SK-N-SH (cell line): ENCODE data around the gene MATN1. TPM values are rescaled to one million over a fixed set of nuclear protein-coding genes. Genes with fewer than 3 reads are reported as not detected.
"Not testable (repeated sequence)": the region's sequence is repeated elsewhere in the genome, so short reads cannot be mapped to it uniquely, and the experiment has no call there.

Experiments used
- CTCF ChIA-PET: fragments of 300-600, 350-600 bp; formaldehyde crosslinking; extraction: SDS; loops from one replicate; lab custom pipeline; 2021; lab: Yijun Ruan, JAX
- POLR2A ChIA-PET: fragments of 350-600 bp; sonication (Branson Sonifier 250); formaldehyde crosslinking; extraction: SDS; loops from one replicate; lab custom pipeline; 2020; ENCODE audit warnings: antibody characterized with exemption, inconsistent platforms; lab: Yijun Ruan, JAX
- DNase-seq: peaks from one replicate; pipeline ENCODE4 v3.0.0; 2012
- H2AFZ ChIP-seq: fragments of 200-600 bp; sonication (generic); 2 replicates; pipeline ENCODE4 v1.8.1; 2016; ENCODE audit warnings: antibody characterized with exemption, mild to moderate bottlenecking, low read depth
- H3F3A ChIP-seq: fragments of 200-600 bp; sonication (generic); replicated peaks from 2 replicates; pipeline ENCODE3; 2016; ENCODE audit warnings: antibody characterized with exemption, mild to moderate bottlenecking; ENCODE audit not compliant: insufficient read depth
- H3K27ac ChIP-seq, 2 experiments: fragments of 200-500 bp in 1 of 2; fragments of 200-600 bp in 1 of 2; sonication (Bioruptor generic) in 1 of 2; sonication (generic), shearing (Covaris generic) in 1 of 2; 2 replicates each; pipeline versions ENCODE4 v1.5.1 to v1.6.1; 2014 to 2016; ENCODE audit warnings: low read depth in 2 of 2, inconsistent platforms in 1 of 2, low read length in 1 of 2, mild to moderate bottlenecking in 1 of 2, mixed read lengths in 1 of 2
- H3K27me3 ChIP-seq: fragments of 200-600 bp; sonication (generic), shearing (Covaris generic); 2 replicates; pipeline ENCODE4 v1.6.1; 2016; ENCODE audit warnings: mixed run types; ENCODE audit not compliant: insufficient read depth
- H3K36me3 ChIP-seq, 2 experiments: fragments of 200-500 bp in 1 of 2; fragments of 200-600 bp in 1 of 2; sonication (Bioruptor generic) in 1 of 2; sonication (generic) in 1 of 2; replicated peaks in 1 of 2; 2 replicates each; pipeline versions ENCODE3 to v1.5.1; 2014 to 2016; ENCODE audit warnings: low read length in 1 of 2, mild to moderate bottlenecking in 1 of 2; ENCODE audit not compliant: insufficient read depth in 2 of 2, control insufficient read depth in 1 of 2
- H3K4me1 ChIP-seq, 2 experiments: fragments of 200-500 bp in 1 of 2; fragments of 200-600 bp in 1 of 2; sonication (Bioruptor generic) in 1 of 2; sonication (generic), shearing (Covaris generic) in 1 of 2; 2 replicates each; pipeline versions ENCODE4 v1.5.1 to v1.6.1; 2014 to 2016; ENCODE audit warnings: low read depth in 1 of 2, low read length in 1 of 2, mixed run types in 1 of 2; ENCODE audit not compliant: insufficient read depth in 2 of 2, control insufficient read depth in 1 of 2
- H3K4me2 ChIP-seq: fragments of 200-600 bp; sonication (generic), shearing (Covaris generic); 2 replicates; pipeline ENCODE4 v1.6.1; 2017; ENCODE audit warnings: mixed run types
- H3K4me3 ChIP-seq, 2 experiments: fragments of 200-500 bp in 1 of 2; fragments of 200-600 bp in 1 of 2; sonication (Bioruptor generic) in 1 of 2; sonication (generic), shearing (Covaris generic) in 1 of 2; 2 replicates each; pipeline versions ENCODE4 v1.5.1 to v1.8.1; 2014 to 2016; ENCODE audit warnings: low read depth in 2 of 2, inconsistent platforms in 1 of 2, low read length in 1 of 2, mild to moderate bottlenecking in 1 of 2, mixed read lengths in 1 of 2, moderate library complexity in 1 of 2
- H3K79me2 ChIP-seq: fragments of 200-600 bp; sonication (generic); 2 replicates; pipeline ENCODE4 v1.8.1; 2017; ENCODE audit warnings: mild to moderate bottlenecking; ENCODE audit not compliant: insufficient read depth
- H3K9ac ChIP-seq: fragments of 200-600 bp; sonication (generic); 2 replicates; pipeline ENCODE4 v1.6.1; 2017; ENCODE audit warnings: mixed run types
- H3K9me2 ChIP-seq: fragments of 200-600 bp; sonication (generic); 2 replicates; pipeline ENCODE4 v1.6.1; 2017; ENCODE audit warnings: mixed run types
- H3K9me3 ChIP-seq: fragments of 200-600 bp; sonication (generic); 2 replicates; pipeline ENCODE4 v1.6.1; 2017; ENCODE audit warnings: mixed run types, mild to moderate bottlenecking, moderate library complexity
- H4K20me1 ChIP-seq: fragments of 200-600 bp; sonication (generic); 2 replicates; pipeline ENCODE4 v1.6.1; 2017; ENCODE audit warnings: mild to moderate bottlenecking, mixed run types; ENCODE audit not compliant: insufficient read depth
- CHD2 ChIP-seq: fragments of 150-350 bp; IDR thresholded peaks from 2 replicates; pipeline ENCODE4 v1.6.1; 2018; ENCODE audit warnings: low read length; ENCODE audit not compliant: partially characterized antibody
- EP300 ChIP-seq, 2 experiments: IDR thresholded peaks; 2 replicates each; pipeline versions ENCODE4 v1.4.0 to v1.6.1; 2012; ENCODE audit warnings: borderline replicate concordance in 1 of 2, low read depth in 1 of 2, low read length in 1 of 2
- FOSL2 ChIP-seq: IDR thresholded peaks from 2 replicates; pipeline ENCODE4 v1.4.0; 2012; ENCODE audit warnings: low read depth, mild to moderate bottlenecking, moderate library complexity, borderline replicate concordance
- FOXJ3 ChIP-seq: sonication (generic); formaldehyde crosslinking; IDR thresholded peaks from 2 replicates; pipeline ENCODE4 v1.5.1; 2020; ENCODE audit warnings: mild to moderate bottlenecking, missing genetic modification reagents
- GATA2 ChIP-seq: sonication (generic); formaldehyde crosslinking; IDR thresholded peaks from 2 replicates; pipeline ENCODE4 v1.5.0; 2020; ENCODE audit warnings: mild to moderate bottlenecking, missing genetic modification reagents
- MEF2A ChIP-seq: IDR thresholded peaks from 2 replicates; pipeline ENCODE4 v1.4.0; 2012; ENCODE audit warnings: low read depth, borderline replicate concordance
- NRF1 ChIP-seq: IDR thresholded peaks from 2 replicates; pipeline ENCODE4 v1.6.1; 2012; ENCODE audit warnings: low read depth, mild to moderate bottlenecking, low read length
- SIN3A ChIP-seq: IDR thresholded peaks from 2 replicates; pipeline ENCODE4 v1.6.1; 2012; ENCODE audit warnings: low read depth, mild to moderate bottlenecking, low read length, moderate library complexity, borderline replicate concordance
- TCF12 ChIP-seq: IDR thresholded peaks from 2 replicates; pipeline ENCODE4 v1.4.0; 2012
- TEAD4 ChIP-seq: IDR thresholded peaks from 2 replicates; pipeline ENCODE4 v1.4.0; 2012; ENCODE audit warnings: mild to moderate bottlenecking, borderline replicate concordance; ENCODE audit not compliant: insufficient read depth
- YY1 ChIP-seq: IDR thresholded peaks from 2 replicates; pipeline ENCODE4 v1.4.0; 2012; ENCODE audit warnings: low read depth, mild to moderate bottlenecking
- WGBS: methylation state at CpG from one replicate; pipeline ENCODE4 v1.1.6; 2017; ENCODE audit warnings: low lambda C conversion rate; 5-methylcytosine and 5-hydroxymethylcytosine counted together
- polyA plus RNA-seq, 3 experiments: library from polyadenylated mRNA; depleted of rRNA; stranded (reverse); fragments of >200 nt; gene quantifications; 2 replicates each; pipeline ENCODE4 v1.2.3, GENCODE V29; 2012
- TF ChIP-seq, protein P1 (sequence below): fragments of 150-350 bp; IDR thresholded peaks from 2 replicates; pipeline ENCODE4 v1.6.1; 2016; ENCODE audit warnings: mild to moderate bottlenecking, low read depth, low read length
- TF ChIP-seq, protein P2 (sequence below): IDR thresholded peaks from 2 replicates; pipeline ENCODE4; 2012
- TF ChIP-seq, protein P3 (sequence below): IDR thresholded peaks from 2 replicates; pipeline ENCODE4 v1.4.0; 2012; ENCODE audit warnings: low read depth, borderline replicate concordance

The MATN1 gene
- polyA plus RNA-seq, 1 of the 3 experiments (the other 2 are of a cell fraction): 0.23 TPM

DNA sequence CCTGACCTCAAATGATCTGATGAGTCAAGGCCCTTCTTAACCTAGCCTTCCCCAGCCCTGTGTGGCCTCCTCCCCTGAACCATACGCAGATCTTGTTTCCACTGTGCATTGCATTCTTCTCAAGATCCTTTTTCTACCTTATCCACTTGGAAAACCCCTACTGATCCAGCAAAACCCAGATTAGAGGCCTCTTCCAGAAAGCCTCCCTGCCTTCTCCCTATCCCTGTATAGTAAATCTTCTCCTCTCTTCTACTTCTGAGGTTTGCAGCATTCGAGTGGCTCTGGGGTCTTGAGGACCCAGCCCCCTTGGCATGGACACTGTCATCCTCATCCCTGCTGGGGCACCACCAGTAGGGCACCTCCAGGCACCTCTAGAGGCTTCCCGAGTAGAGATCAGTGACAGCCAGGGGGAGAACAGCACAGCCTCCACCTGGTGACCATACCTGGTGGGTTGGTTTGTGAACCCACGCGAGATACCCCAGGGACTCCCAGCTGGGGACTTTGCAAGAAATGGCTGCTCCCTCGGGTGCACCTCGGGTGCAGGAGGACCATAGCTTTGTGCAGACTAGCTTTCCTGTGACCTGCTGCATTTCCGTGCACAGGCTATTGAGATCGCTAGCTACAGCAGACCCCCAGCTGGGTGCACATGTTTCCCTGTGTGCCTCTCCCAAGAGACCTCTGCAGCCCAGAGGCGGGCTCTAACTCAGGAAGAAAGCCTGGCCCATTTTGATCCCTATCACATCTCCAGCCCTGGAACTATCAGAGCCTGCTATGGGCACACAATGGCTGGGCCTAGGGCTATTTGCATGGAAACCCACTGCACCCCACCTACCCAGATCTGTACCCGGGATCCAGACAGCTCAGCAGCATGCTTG, 34.2 kb downstream of the MATN1 start:
- peaks cover 0 to 34% of the 10 kb centered on the region in 2 experiments; a peak in 2 of 4 replicates for H3K4me1 ChIP-seq
- CTCF ChIA-PET: interaction anchor here (0.9 to 4.5 kb wide), 6 partner anchors 8 to 1453 kb away, joined by 3 to 16 read pairs (median 4); partner anchors contain the start of gene PTPRU
- POLR2A ChIA-PET: no interaction called here
- TF ChIP-seq, protein P1, sequence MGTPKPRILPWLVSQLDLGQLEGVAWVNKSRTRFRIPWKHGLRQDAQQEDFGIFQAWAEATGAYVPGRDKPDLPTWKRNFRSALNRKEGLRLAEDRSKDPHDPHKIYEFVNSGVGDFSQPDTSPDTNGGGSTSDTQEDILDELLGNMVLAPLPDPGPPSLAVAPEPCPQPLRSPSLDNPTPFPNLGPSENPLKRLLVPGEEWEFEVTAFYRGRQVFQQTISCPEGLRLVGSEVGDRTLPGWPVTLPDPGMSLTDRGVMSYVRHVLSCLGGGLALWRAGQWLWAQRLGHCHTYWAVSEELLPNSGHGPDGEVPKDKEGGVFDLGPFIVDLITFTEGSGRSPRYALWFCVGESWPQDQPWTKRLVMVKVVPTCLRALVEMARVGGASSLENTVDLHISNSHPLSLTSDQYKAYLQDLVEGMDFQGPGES: no peak
- TF ChIP-seq GATA2 (CRISPR knock-in tag): peak; percentile 81
- TF ChIP-seq EP300 (IDR thresholded peaks at IDR 0.05; ENCODE audit: borderline replicate concordance in 1 of 2, low read depth in 1 of 2, low read length in 1 of 2): 0 out of 4 replicates have a peak, but pooled peaks of 1 of the 2 experiments have one; percentile 17
- TF ChIP-seq, all 33 proteins: peak for 2
- Histone ChIP-seq H3K79me2 (no peaks in the 10 kb centered on the region), H3K36me3 (no peaks in the 10 kb centered on the region), H2AFZ (no peak overlapping the region), H3K27me3 (peaks cover 5% of the 10 kb centered on the region; the same call in 1 of the 2 replicates), H4K20me1 (no peaks in the 10 kb centered on the region), H3K27ac (peak overlapping the region in 1 of 2 experiments; percentile 64; a peak in 2 of 4 replicates), H3K9me2 (no peaks in the 10 kb centered on the region), H3K9ac (no peak overlapping the region), H3K9me3 (no peaks in the 10 kb centered on the region), H3F3A (no peaks in the 10 kb centered on the region), H3K4me3 (no peak overlapping the region), H3K4me2 (no peak overlapping the region)
- WGBS: 44% methylated on average over 7 of the region's 11 CpGs
- DNase-seq: peak; percentile 69

DNA sequence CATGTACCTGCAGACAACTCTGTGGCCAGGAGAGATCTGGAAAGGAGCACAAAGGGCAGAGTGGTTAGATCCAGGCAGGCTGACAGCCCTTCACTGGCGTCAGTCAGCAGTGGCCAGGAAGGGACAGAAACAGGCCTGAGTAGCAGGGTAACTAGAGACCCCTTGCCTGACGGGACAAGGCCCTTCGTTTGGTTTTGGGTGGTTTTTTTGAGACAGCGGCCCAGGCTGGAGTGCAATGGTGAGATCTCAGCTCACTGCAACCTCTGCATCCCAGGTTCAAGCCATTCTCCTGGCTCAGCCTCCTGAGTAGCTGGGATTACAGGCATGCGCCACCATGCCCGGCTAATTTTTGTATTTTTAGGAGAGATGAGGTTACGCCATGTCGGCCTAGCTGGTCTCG, 34.9 kb downstream of the MATN1 start:
- H3K9me2 ChIP-seq, H3K79me2 ChIP-seq, H3F3A ChIP-seq, H3K9me3 ChIP-seq, POLR2A ChIA-PET, H3K27ac ChIP-seq, H3K9ac ChIP-seq, H3K4me2 ChIP-seq, H3K4me3 ChIP-seq, H2AFZ ChIP-seq, DNase-seq, H3K27me3 ChIP-seq, H3K36me3 ChIP-seq, H4K20me1 ChIP-seq: not testable (repeated sequence)
- CTCF ChIA-PET: interaction anchor here (4.5 kb wide), 1 partner anchor 19 kb away, joined by 16 read pairs; no protein-coding TSS in a partner anchor
- 52% methylated on average over 9 of the region's 9 CpGs for WGBS
- H3K4me1 ChIP-seq: peaks cover 0 to 34% of the 10 kb centered on the region in 2 experiments; a peak in 2 of 4 replicates

DNA sequence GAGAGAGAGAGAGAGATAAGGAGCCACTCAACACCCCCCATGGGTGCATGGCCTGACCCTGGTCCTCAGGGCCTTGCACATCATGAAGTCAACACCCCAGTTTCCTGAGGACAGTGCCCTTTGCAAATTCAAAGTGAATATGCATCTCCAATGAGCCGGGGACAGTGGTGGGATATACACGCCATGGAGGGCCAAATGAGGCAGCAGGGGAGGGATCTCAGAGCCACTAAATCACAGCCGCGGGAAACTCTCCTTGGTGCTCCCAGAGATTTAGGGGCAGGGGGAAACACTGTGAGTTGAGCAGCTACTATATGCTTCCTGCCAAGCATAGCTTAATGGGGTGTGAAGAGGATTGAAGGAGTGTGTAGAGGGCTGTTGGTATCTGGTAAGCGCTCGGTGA, 35.5 kb downstream of the MATN1 start:
- no peak overlapping the region for H3K27ac ChIP-seq
- ChIA-PET POLR2A (no interaction called here), CTCF (interaction anchor here (4.5 kb wide), 1 partner anchor 20 kb away, joined by 16 read pairs; no protein-coding TSS in a partner anchor)
- H2AFZ ChIP-seq: no peak overlapping the region
- H3K9me2 ChIP-seq: no peaks in the 10 kb centered on the region
- no peaks in the 10 kb centered on the region for H3K9me3 ChIP-seq
- peaks cover 6% of the 10 kb centered on the region; the same call in 1 of the 2 replicates for H3K27me3 ChIP-seq
- no peaks in the 10 kb centered on the region for H3K36me3 ChIP-seq
- H3K4me3 ChIP-seq: no peak overlapping the region
- no peak for DNase-seq
- H3K4me1 ChIP-seq: peaks cover 0 to 34% of the 10 kb centered on the region in 2 experiments; a peak in 2 of 4 replicates
- no peak overlapping the region for H3K4me2 ChIP-seq
- no peaks in the 10 kb centered on the region for H3K79me2 ChIP-seq
- H3F3A ChIP-seq: no peaks in the 10 kb centered on the region
- 83% methylated on average over 6 of the region's 6 CpGs for WGBS
- no peak overlapping the region for H3K9ac ChIP-seq
- no peaks in the 10 kb centered on the region for H4K20me1 ChIP-seq
- TF ChIP-seq SIN3A (no peak), TCF12 (no peak), FOSL2 (no peak), YY1 (no peak), TEAD4 (no peak), FOXJ3 (CRISPR knock-in tag) (no peak), MEF2A (no peak), CHD2 (no peak), NRF1 (no peak)
- TF ChIP-seq, protein P2, sequence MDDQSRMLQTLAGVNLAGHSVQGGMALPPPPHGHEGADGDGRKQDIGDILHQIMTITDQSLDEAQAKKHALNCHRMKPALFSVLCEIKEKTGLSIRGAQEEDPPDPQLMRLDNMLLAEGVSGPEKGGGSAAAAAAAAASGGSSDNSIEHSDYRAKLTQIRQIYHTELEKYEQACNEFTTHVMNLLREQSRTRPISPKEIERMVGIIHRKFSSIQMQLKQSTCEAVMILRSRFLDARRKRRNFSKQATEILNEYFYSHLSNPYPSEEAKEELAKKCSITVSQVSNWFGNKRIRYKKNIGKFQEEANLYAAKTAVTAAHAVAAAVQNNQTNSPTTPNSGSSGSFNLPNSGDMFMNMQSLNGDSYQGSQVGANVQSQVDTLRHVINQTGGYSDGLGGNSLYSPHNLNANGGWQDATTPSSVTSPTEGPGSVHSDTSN: no peak
- TF ChIP-seq, protein P1: no peak
- TF ChIP-seq, protein P3, sequence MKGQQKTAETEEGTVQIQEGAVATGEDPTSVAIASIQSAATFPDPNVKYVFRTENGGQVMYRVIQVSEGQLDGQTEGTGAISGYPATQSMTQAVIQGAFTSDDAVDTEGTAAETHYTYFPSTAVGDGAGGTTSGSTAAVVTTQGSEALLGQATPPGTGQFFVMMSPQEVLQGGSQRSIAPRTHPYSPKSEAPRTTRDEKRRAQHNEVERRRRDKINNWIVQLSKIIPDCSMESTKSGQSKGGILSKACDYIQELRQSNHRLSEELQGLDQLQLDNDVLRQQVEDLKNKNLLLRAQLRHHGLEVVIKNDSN: no peak
